Measurements from ENCODE around the gene DDX42. TPM values are rescaled to one million over a fixed set of nuclear protein-coding genes. Genes with fewer than 3 reads are reported as not detected.
A peak's percentile ranks its signal among the peaks of the same experiment; 100 is the strongest.

Gene DDX42
- total and polyA plus RNA-seq, 2 of the 13 experiments (the other 11 are each of a cell fraction or from before 2014, with no cell fraction given) = 87.2 to 92.9 TPM

DNA sequence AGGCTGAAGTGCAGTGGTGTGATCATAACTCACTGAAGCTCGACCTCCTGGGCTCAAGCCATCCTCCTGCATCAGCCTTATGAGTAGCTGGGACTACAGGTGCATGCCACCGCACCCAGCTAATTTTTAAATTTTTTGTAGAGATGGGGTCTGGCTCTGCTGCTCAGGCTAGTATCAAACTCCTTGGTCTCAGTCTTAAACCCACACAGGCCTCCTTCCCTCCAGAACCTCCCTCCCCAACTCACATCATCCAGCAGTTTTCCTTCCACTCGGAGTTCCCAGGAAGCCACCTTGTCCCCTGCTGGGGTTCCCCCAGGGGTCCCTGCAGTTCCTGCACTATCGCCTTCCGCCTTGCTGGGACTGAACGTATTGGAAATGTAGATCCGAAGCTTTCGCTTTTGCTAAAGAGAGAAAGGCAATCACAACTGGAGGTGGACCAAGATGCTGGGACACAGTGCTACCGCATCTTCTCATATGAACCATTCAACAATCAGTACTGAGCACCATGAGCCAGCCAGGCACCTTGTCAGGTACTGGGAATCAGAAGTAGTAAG, 61.3 kb downstream of the DDX42 start:
- Histone ChIP-seq H3K36me3 (replicated peaks in 1 of 2; ENCODE audit: control insufficient read depth in 1 of 2, insufficient read depth in 2 of 2, low read length in 2 of 2) (peaks cover 51 to 75% of the 10 kb centered on the region in 2 experiments), H3K27me3 (ENCODE audit: control insufficient read depth in 1 of 2, insufficient read depth in 2 of 2, low read length in 2 of 2) (no peaks in the 10 kb centered on the region), H3K27ac (ENCODE audit: extremely low read length, insufficient read depth, low read length) (no peak overlapping the region), H3K9ac (ENCODE audit: insufficient read depth, low read depth, low read length) (no peak overlapping the region), H3K4me1 (ENCODE audit: insufficient read depth, low read length) (peaks cover 18% of the 10 kb centered on the region), H3K4me2 (ENCODE audit: low read depth, low read length) (no peak overlapping the region), H3K79me2 (ENCODE audit: insufficient read depth, low read length) (peaks cover 28% of the 10 kb centered on the region), H2AFZ (ENCODE audit: low read length) (no peak overlapping the region), H4K20me1 (ENCODE audit: insufficient read depth, low read length) (peaks cover 9% of the 10 kb centered on the region; the same call in 1 of the 2 replicates), H3K4me3 (replicated peaks in 1 of 3; ENCODE audit: insufficient read depth in 1 of 3, low read depth in 2 of 3, low read length in 3 of 3) (no peak overlapping the region), H3K9me3 (ENCODE audit: low read length) (no peaks in the 10 kb centered on the region)
- WGBS (ENCODE audit: low lambda C conversion rate) = 89% methylated on average over 9 of the region's 9 CpGs
- ATAC-seq (no peak), DNase-seq (ENCODE audit: low spot score) (no peak), FAIRE-seq (no peak)
- in situ Hi-C loops (cut with HindIII; ENCODE audit: extremely low pct_ligation_motif_present, low pct_unique_long_range_greater_than_20kb) = no loop called here
- intact Hi-C loops (cut with micrococcal nuclease; ENCODE audit: unreplicated experiment) = no loop called here
- no TSS peak for BruUV-seq (replicated peaks)
- TF ChIP-seq, protein P1, sequence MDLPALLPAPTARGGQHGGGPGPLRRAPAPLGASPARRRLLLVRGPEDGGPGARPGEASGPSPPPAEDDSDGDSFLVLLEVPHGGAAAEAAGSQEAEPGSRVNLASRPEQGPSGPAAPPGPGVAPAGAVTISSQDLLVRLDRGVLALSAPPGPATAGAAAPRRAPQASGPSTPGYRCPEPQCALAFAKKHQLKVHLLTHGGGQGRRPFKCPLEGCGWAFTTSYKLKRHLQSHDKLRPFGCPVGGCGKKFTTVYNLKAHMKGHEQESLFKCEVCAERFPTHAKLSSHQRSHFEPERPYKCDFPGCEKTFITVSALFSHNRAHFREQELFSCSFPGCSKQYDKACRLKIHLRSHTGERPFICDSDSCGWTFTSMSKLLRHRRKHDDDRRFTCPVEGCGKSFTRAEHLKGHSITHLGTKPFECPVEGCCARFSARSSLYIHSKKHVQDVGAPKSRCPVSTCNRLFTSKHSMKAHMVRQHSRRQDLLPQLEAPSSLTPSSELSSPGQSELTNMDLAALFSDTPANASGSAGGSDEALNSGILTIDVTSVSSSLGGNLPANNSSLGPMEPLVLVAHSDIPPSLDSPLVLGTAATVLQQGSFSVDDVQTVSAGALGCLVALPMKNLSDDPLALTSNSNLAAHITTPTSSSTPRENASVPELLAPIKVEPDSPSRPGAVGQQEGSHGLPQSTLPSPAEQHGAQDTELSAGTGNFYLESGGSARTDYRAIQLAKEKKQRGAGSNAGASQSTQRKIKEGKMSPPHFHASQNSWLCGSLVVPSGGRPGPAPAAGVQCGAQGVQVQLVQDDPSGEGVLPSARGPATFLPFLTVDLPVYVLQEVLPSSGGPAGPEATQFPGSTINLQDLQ (CRISPR knock-in tag; IDR thresholded peaks at IDR 0.05) = no peak
- TF ChIP-seq, protein P2, sequence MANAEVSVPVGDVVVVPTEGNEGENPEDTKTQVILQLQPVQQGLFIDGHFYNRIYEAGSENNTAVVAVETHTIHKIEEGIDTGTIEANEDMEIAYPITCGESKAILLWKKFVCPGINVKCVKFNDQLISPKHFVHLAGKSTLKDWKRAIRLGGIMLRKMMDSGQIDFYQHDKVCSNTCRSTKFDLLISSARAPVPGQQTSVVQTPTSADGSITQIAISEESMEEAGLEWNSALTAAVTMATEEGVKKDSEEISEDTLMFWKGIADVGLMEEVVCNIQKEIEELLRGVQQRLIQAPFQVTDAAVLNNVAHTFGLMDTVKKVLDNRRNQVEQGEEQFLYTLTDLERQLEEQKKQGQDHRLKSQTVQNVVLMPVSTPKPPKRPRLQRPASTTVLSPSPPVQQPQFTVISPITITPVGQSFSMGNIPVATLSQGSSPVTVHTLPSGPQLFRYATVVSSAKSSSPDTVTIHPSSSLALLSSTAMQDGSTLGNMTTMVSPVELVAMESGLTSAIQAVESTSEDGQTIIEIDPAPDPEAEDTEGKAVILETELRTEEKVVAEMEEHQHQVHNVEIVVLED (CRISPR knock-in tag; IDR thresholded peaks at IDR 0.05; ENCODE audit: borderline replicate concordance) = 0 out of 2 replicates have a peak, but pooled peaks have one; percentile 4
- TF ChIP-seq ZSCAN29 (CRISPR knock-in tag; conservative IDR thresholded peaks at IDR 0.05) (no peak), SKI (IDR thresholded peaks at IDR 0.05; ENCODE audit: partially characterized antibody) (no peak), ELF4 (CRISPR knock-in tag; IDR thresholded peaks at IDR 0.05; ENCODE audit: borderline replicate concordance) (no peak), ZNF451 (CRISPR knock-in tag; IDR thresholded peaks at IDR 0.05) (peak; percentile 13; the same call in 1 of the 2 replicates), SP4 (CRISPR knock-in tag; IDR thresholded peaks at IDR 0.05) (0 out of 2 replicates have a peak, but pooled peaks have one; percentile 20), POLR2A (IDR thresholded peaks at IDR 0.05; ENCODE audit: insufficient read depth in 1 of 2, low read depth in 2 of 2, low read length in 2 of 2) (peak in 1 of 2 experiments; percentile 19; a peak in 2 of 4 replicates)
- ChIA-PET CTCF (ENCODE audit: low intra/inter-chr PET ratio, low total read pairs) (interaction anchor here (1.2 kb wide), 1 partner anchor 22 kb away, joined by 3 read pairs; no protein-coding TSS in a partner anchor), POLR2A (no interaction called here)
